H9 (cell line): Measurements from ENCODE around the gene CTU2. TPM values are rescaled to one million over a fixed set of nuclear protein-coding genes. Genes with fewer than 3 reads are reported as not detected.
A peak's percentile ranks its signal among the peaks of the same experiment; 100 is the strongest.

Experiments
- DNase-seq: peaks from one replicate; pipeline ENCODE4 v3.0.0-alpha.2; 2017
- H2AFZ ChIP-seq: one replicate; pipeline ENCODE4 v1.6.1; 2013; ENCODE audit warnings: mild to moderate bottlenecking, low read length, control low read depth, moderate library complexity
- H2AK5ac ChIP-seq: 2 replicates; pipeline ENCODE4 v1.6.1; 2013; ENCODE audit warnings: low read length, control low read depth, mixed read lengths; ENCODE audit not compliant: insufficient read length
- H2BK120ac ChIP-seq: one replicate; pipeline ENCODE4 v1.6.1; 2013; ENCODE audit warnings: low read depth, mild to moderate bottlenecking, low read length, control low read depth, inconsistent platforms; ENCODE audit not compliant: poor library complexity, severe bottlenecking
- H2BK12ac ChIP-seq: 2 replicates; pipeline ENCODE4 v1.6.1; 2013; ENCODE audit warnings: low read length, control low read depth, mixed read lengths, low read depth; ENCODE audit not compliant: insufficient read length
- H2BK15ac ChIP-seq: 2 replicates; pipeline ENCODE4 v1.6.1; 2013; ENCODE audit warnings: low read depth, low read length, control low read depth
- H2BK20ac ChIP-seq: one replicate; pipeline ENCODE4 v1.6.1; 2013; ENCODE audit warnings: low read depth, mild to moderate bottlenecking, low read length, control low read depth, inconsistent platforms; ENCODE audit not compliant: poor library complexity, severe bottlenecking
- H2BK5ac ChIP-seq: 2 replicates; pipeline ENCODE4 v1.6.1; 2013; ENCODE audit warnings: low read length, control low read depth, mixed read lengths; ENCODE audit not compliant: insufficient read length
- H3K14ac ChIP-seq: 2 replicates; pipeline ENCODE4 v1.6.1; 2013; ENCODE audit warnings: low read length, control low read depth; ENCODE audit not compliant: insufficient read depth
- H3K18ac ChIP-seq: 2 replicates; pipeline ENCODE4 v1.6.1; 2013; ENCODE audit warnings: low read depth, mild to moderate bottlenecking, mixed read lengths, low read length, control low read depth; ENCODE audit not compliant: insufficient read length
- H3K23ac ChIP-seq: 2 replicates; pipeline ENCODE4 v1.6.1; 2013; ENCODE audit warnings: low read length, control low read depth, mixed read lengths, low read depth; ENCODE audit not compliant: insufficient read length
- H3K23me2 ChIP-seq: 2 replicates; pipeline ENCODE4 v1.6.1; 2013; ENCODE audit warnings: low read depth, mild to moderate bottlenecking, mixed read lengths, low read length, control low read depth; ENCODE audit not compliant: insufficient read length, poor library complexity, severe bottlenecking
- H3K27ac ChIP-seq: 2 replicates; pipeline ENCODE4 v1.5.1; 2013; ENCODE audit warnings: low read length, control low read depth, mixed read lengths, low read depth; ENCODE audit not compliant: insufficient read length
- H3K27me3 ChIP-seq: 2 replicates; pipeline ENCODE4 v1.6.1; 2013; ENCODE audit warnings: low read length, control low read depth, inconsistent platforms; ENCODE audit not compliant: insufficient read depth
- H3K4ac ChIP-seq: 2 replicates; pipeline ENCODE4 v1.6.1; 2013; ENCODE audit warnings: low read depth, mild to moderate bottlenecking, control low read depth, inconsistent platforms, low read length, moderate library complexity
- H3K4me1 ChIP-seq: 2 replicates; pipeline ENCODE4 v1.6.1; 2013; ENCODE audit warnings: low read length, control low read depth, inconsistent platforms; ENCODE audit not compliant: insufficient read depth
- H3K4me2 ChIP-seq: 2 replicates; pipeline ENCODE4 v1.6.1; 2013; ENCODE audit warnings: low read length, control low read depth, mixed read lengths; ENCODE audit not compliant: insufficient read length, insufficient read depth
- H3K56ac ChIP-seq: 2 replicates; pipeline ENCODE4 v1.6.1; 2013; ENCODE audit warnings: low read depth, mild to moderate bottlenecking, mixed read lengths, low read length, control low read depth; ENCODE audit not compliant: insufficient read length
- H3K79me1 ChIP-seq: 2 replicates; pipeline ENCODE4 v1.6.1; 2013; ENCODE audit warnings: low read depth, mild to moderate bottlenecking, moderate library complexity, low read length, control low read depth, inconsistent platforms; ENCODE audit not compliant: insufficient read depth, poor library complexity, severe bottlenecking
- H3K79me2 ChIP-seq: 2 replicates; pipeline ENCODE4 v1.6.1; 2013; ENCODE audit warnings: low read length, control low read depth, inconsistent platforms; ENCODE audit not compliant: insufficient read depth
- H3K9ac ChIP-seq: 2 replicates; pipeline ENCODE4 v1.6.1; 2013; ENCODE audit warnings: low read length, control low read depth, mixed read lengths; ENCODE audit not compliant: insufficient read length; ENCODE audit errors: extremely low read depth
- H3K9me3 ChIP-seq: one replicate; pipeline ENCODE4 v1.6.1; 2013; ENCODE audit warnings: low read depth, low read length, inconsistent platforms; ENCODE audit not compliant: control insufficient read depth
- H3T11ph ChIP-seq: one replicate; pipeline ENCODE4 v1.6.1; 2013; ENCODE audit warnings: mild to moderate bottlenecking, low read length, control low read depth, inconsistent platforms
- H4K20me1 ChIP-seq: one replicate; pipeline ENCODE4 v1.6.1; 2013; ENCODE audit not compliant: control insufficient read depth, insufficient read length, insufficient read depth
- H4K5ac ChIP-seq: 2 replicates; pipeline ENCODE4 v1.6.1; 2013; ENCODE audit warnings: low read depth, mild to moderate bottlenecking, mixed read lengths, low read length, control low read depth; ENCODE audit not compliant: insufficient read length
- H4K8ac ChIP-seq: replicated peaks from 2 replicates; pipeline ENCODE4 v1.6.1; 2013; ENCODE audit warnings: low read length, control low read depth, mixed read lengths, low read depth; ENCODE audit not compliant: insufficient read length
- H4K91ac ChIP-seq: 2 replicates; pipeline ENCODE4 v1.6.1; 2013; ENCODE audit warnings: low read depth, mild to moderate bottlenecking, moderate library complexity, mixed read lengths, low read length, control low read depth; ENCODE audit not compliant: insufficient read length
- H3K27ac Mint-ChIP-seq, 3 experiments: 2 replicates in 2 of 3; 3 replicates in 1 of 3; pipeline ENCODE4 v1.8.0; 2020 to 2021; ENCODE audit warnings: mixed read lengths in 3 of 3, mild to moderate bottlenecking in 1 of 3, moderate library complexity in 1 of 3
- H3K27me3 Mint-ChIP-seq: 2 replicates; pipeline ENCODE4 v1.8.0; 2021; ENCODE audit warnings: low read depth, mild to moderate bottlenecking, moderate library complexity, mixed read lengths
- H3K36me3 Mint-ChIP-seq, 3 experiments: 2 replicates in 2 of 3; 3 replicates in 1 of 3; pipeline ENCODE4 v1.8.0; 2020 to 2021; ENCODE audit warnings: low read depth in 3 of 3, mixed read lengths in 3 of 3; ENCODE audit not compliant: insufficient read depth in 1 of 3
- H3K4me1 Mint-ChIP-seq, 2 experiments: 2 replicates each; pipeline ENCODE4 v1.8.0; 2020; ENCODE audit warnings: mixed read lengths in 2 of 2
- H3K4me3 Mint-ChIP-seq, 2 experiments: 2 replicates in 1 of 2; 3 replicates in 1 of 2; pipeline ENCODE4 v1.8.0; 2020 to 2021; ENCODE audit warnings: mild to moderate bottlenecking in 2 of 2, mixed read lengths in 2 of 2, moderate library complexity in 1 of 2
- H3K9me3 Mint-ChIP-seq, 2 experiments: 2 replicates in 1 of 2; 3 replicates in 1 of 2; pipeline ENCODE4 v1.8.0; 2020; ENCODE audit warnings: mild to moderate bottlenecking in 2 of 2, mixed read lengths in 2 of 2, moderate library complexity in 1 of 2
- WGBS: extraction: QIAGEN DNeasy Blood & Tissue Kit; methylation state at CpG from one replicate; pipeline ENCODE4 v1.1.7; 2013; ENCODE audit warnings: missing lambda C conversion rate, low lambda C conversion rate, mixed read lengths; ENCODE audit not compliant: insufficient read length; ENCODE audit errors: extremely low coverage; 5-methylcytosine and 5-hydroxymethylcytosine counted together
- total RNA-seq: library from RNA; stranded (reverse); gene quantifications from 2 replicates; pipeline ENCODE4 v1.2.1, GENCODE V29; 2021
- TF ChIP-seq, protein P1 (sequence below): fragments of 200-600 bp; sonication (generic); conservative IDR thresholded peaks from 3 replicates; pipeline ENCODE4 v1.8.0; 2021; ENCODE audit warnings: antibody characterized with exemption, mild to moderate bottlenecking

Gene CTU2
- total RNA-seq, 1 experiment from 2014 or later = 32.8 TPM

DNA sequence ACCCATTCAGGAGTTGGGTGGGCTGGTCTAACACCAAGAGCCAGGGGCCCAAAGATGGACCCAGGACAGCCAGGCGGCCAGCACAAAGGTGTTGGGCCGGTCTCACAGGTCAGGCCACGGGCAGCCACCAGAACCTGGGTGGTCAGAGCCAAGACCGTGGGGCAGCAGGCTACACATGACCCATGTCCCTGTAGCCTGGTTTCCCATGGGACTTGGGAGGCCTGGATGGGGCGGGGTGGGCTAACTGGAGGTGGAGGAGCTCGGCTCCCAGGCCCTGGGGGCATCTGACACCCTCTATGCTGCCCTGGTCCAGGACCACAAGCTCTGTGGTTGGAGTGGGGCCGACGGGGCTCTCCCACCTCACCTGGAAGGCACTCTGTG is 17.2 kb downstream of the CTU2 start:
- no CpG with 5 or more reads among the region's 8 CpGs for WGBS
- H3K14ac ChIP-seq = no peak overlapping the region

More for the DNA sequence above, 17.2 kb downstream of the CTU2 start:
- Histone ChIP-seq H3K27ac (no peak overlapping the region), H2BK20ac (no peak overlapping the region), H3K23ac (no peak overlapping the region), H3K27me3 (no peaks in the 10 kb centered on the region), H3K9ac (no peak overlapping the region), H2BK5ac (no peak overlapping the region), H3K79me1 (no peaks in the 10 kb centered on the region), H3K56ac (no peak overlapping the region), H2BK15ac (no peak overlapping the region), H3K4me2 (no peak overlapping the region), H3K23me2 (no peaks in the 10 kb centered on the region), H2BK120ac (no peak overlapping the region), H4K5ac (no peak overlapping the region), H3K18ac (no peak overlapping the region), H4K91ac (no peak overlapping the region), H3K4me1 (no peaks in the 10 kb centered on the region), H2BK12ac (no peak overlapping the region), H4K20me1 (no peaks in the 10 kb centered on the region), H4K8ac (no peak overlapping the region), H3K9me3 (no peaks in the 10 kb centered on the region), H2AK5ac (no peak overlapping the region), H3K79me2 (no peaks in the 10 kb centered on the region), H2AFZ (no peak overlapping the region), H3K4ac (no peak overlapping the region), H3T11ph (no peak overlapping the region)
- H3K9me3 Mint-ChIP-seq = no peaks in the 10 kb centered on the region
- no peaks in the 10 kb centered on the region for H3K4me1 Mint-ChIP-seq
- no peaks in the 10 kb centered on the region; the same call in 1 of the 2 replicates for H3K27me3 Mint-ChIP-seq
- TF ChIP-seq, protein P1, sequence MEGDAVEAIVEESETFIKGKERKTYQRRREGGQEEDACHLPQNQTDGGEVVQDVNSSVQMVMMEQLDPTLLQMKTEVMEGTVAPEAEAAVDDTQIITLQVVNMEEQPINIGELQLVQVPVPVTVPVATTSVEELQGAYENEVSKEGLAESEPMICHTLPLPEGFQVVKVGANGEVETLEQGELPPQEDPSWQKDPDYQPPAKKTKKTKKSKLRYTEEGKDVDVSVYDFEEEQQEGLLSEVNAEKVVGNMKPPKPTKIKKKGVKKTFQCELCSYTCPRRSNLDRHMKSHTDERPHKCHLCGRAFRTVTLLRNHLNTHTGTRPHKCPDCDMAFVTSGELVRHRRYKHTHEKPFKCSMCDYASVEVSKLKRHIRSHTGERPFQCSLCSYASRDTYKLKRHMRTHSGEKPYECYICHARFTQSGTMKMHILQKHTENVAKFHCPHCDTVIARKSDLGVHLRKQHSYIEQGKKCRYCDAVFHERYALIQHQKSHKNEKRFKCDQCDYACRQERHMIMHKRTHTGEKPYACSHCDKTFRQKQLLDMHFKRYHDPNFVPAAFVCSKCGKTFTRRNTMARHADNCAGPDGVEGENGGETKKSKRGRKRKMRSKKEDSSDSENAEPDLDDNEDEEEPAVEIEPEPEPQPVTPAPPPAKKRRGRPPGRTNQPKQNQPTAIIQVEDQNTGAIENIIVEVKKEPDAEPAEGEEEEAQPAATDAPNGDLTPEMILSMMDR = no peak
- H3K27ac Mint-ChIP-seq = peak overlapping the region in 2 of 3 experiments; percentile 14 to 18; a peak in 1 of 7 replicates
- H3K4me3 Mint-ChIP-seq = no peak overlapping the region
- peaks cover 10 to 29% (median 27%) of the 10 kb centered on the region in 3 experiments; a peak in 6 of 7 replicates for H3K36me3 Mint-ChIP-seq
- DNase-seq = no peak
